ENCODE results near the gene RFLNA.

- TF ChIP-seq EZH2 (IDR thresholded peaks at IDR 0.05; ENCODE audit: insufficient read depth, poor library complexity, severe bottlenecking) (no peak), EZH2phosphoT487 (IDR thresholded peaks at IDR 0.05; ENCODE audit: insufficient read depth, low read depth) (no peak)
These were observed 19.3 kb downstream of the RFLNA start for GRCh38 chr12:124314207-124314606.
